HCT116 (cell line): ENCODE results near the gene SRP9. TPM values are rescaled to one million over a fixed set of nuclear protein-coding genes. Genes with fewer than 3 reads are reported as not detected.

Experiments used
- ATAC-seq: fragments of 200-7000 bp; cut with Tn5 transposase; 2 replicates; pipeline ENCODE4 v1.9.1; 2020; ENCODE audit warnings: mild to moderate bottlenecking, moderate library complexity
- BruUV-seq: library from RNA; stranded (reverse); fragments of 400-500 nt; replicated peaks from 2 replicates; lab custom pipeline; 2021; lab: Mats Ljungman, UMichigan
- CTCF ChIA-PET: fragments of 300-600 bp; sonication (Branson Sonifier 250); formaldehyde crosslinking; loops from one replicate; lab custom pipeline; 2021; ENCODE audit warnings: antibody characterized with exemption; lab: Charles Lee
- POLR2A ChIA-PET: fragments of 300-600, 350-600 bp; sonication (Branson Sonifier 250); formaldehyde crosslinking; loops from one replicate; lab custom pipeline; 2021; ENCODE audit warnings: antibody characterized with exemption; lab: Charles Lee
- RAD21 ChIA-PET, 2 experiments: fragments of 300-600 bp; sonication (Branson Sonifier 250); formaldehyde crosslinking; loops; one replicate each; lab custom pipeline; 2023; ENCODE audit warnings: low total read pairs in 2 of 2; ENCODE audit not compliant: uncharacterized antibody in 2 of 2, unreplicated experiment in 2 of 2, low non-redundant PET in 1 of 2; lab: Charles Lee
- DNase-seq: peaks from one replicate; pipeline ENCODE4 v3.0.0-alpha.2; 2010; ENCODE audit warnings: low read depth, low spot score
- H2AFZ ChIP-seq: fragments of 200-600 bp; shearing (Covaris generic), sonication (generic); 2 replicates; pipeline ENCODE4 v1.6.1; 2017; ENCODE audit warnings: low read depth, mixed run types, mixed read lengths, antibody characterized with exemption, low read length; ENCODE audit not compliant: poor library complexity, severe bottlenecking
- H3K27ac ChIP-seq: 2 replicates; pipeline ENCODE4 v1.5.1; 2012; ENCODE audit warnings: low read depth, low read length
- H3K27me3 ChIP-seq: fragments of 200-600 bp; sonication (generic); 2 replicates; pipeline ENCODE4 v1.6.1; 2016; ENCODE audit warnings: mixed run types, low read length, mixed read lengths; ENCODE audit not compliant: insufficient read depth
- H3K36me3 ChIP-seq, 2 experiments: fragments of 200-500 bp in 1 of 2; fragments of 200-600 bp in 1 of 2; sonication (Bioruptor generic) in 1 of 2; sonication (generic) in 1 of 2; 2 replicates each; pipeline versions ENCODE4 v1.5.1 to v1.6.1; 2014 to 2016; ENCODE audit warnings: low read length in 2 of 2, inconsistent platforms in 1 of 2, mixed read lengths in 1 of 2, mixed run types in 1 of 2; ENCODE audit not compliant: insufficient read depth in 2 of 2, control insufficient read depth in 1 of 2
- H3K4me1 ChIP-seq, 2 experiments: fragments of 200-600 bp in 1 of 2; sonication (generic) in 1 of 2; 2 replicates each; pipeline versions ENCODE4 v1.5.1 to v1.6.1; 2012 to 2017; ENCODE audit warnings: low read length in 2 of 2, inconsistent platforms in 1 of 2, mild to moderate bottlenecking in 1 of 2, mixed read lengths in 1 of 2, mixed run types in 1 of 2, moderate library complexity in 1 of 2; ENCODE audit not compliant: insufficient read depth in 2 of 2, control insufficient read depth in 1 of 2
- H3K4me2 ChIP-seq: fragments of 200-600 bp; sonication (generic); 2 replicates; pipeline ENCODE4 v1.6.1; 2017; ENCODE audit warnings: mixed run types, low read length, mixed read lengths
- H3K4me3 ChIP-seq, 2 experiments: fragments of 200-600 bp in 1 of 2; sonication (generic) in 1 of 2; replicated peaks in 1 of 2; 2 replicates each; pipeline ENCODE4 v1.5.1; 2011 to 2016; ENCODE audit warnings: low read length in 2 of 2, control low read depth in 1 of 2, low read depth in 1 of 2, mild to moderate bottlenecking in 1 of 2, mixed read lengths in 1 of 2, mixed run types in 1 of 2
- H3K79me2 ChIP-seq: fragments of 200-600 bp; sonication (generic); 2 replicates; pipeline ENCODE4 v1.6.1; 2017; ENCODE audit warnings: mild to moderate bottlenecking, mixed run types, low read length, moderate library complexity, mixed read lengths; ENCODE audit not compliant: insufficient read depth
- H3K9ac ChIP-seq: fragments of 200-600 bp; sonication (generic); 2 replicates; pipeline ENCODE4 v1.6.1; 2016; ENCODE audit warnings: low read length, mixed read lengths
- H3K9me2 ChIP-seq: fragments of 200-600 bp; sonication (generic), shearing (Covaris generic); 2 replicates; pipeline ENCODE4 v1.6.1; 2017; ENCODE audit warnings: mixed run types, mild to moderate bottlenecking, moderate library complexity; ENCODE audit not compliant: insufficient read depth
- H3K9me3 ChIP-seq, 2 experiments: fragments of 200-500 bp in 1 of 2; fragments of 200-600 bp in 1 of 2; sonication (Bioruptor generic) in 1 of 2; sonication (generic) in 1 of 2; 2 replicates each; pipeline ENCODE4 v1.6.1; 2014 to 2017; ENCODE audit warnings: low read length in 2 of 2, mixed read lengths in 2 of 2, inconsistent platforms in 1 of 2, low read depth in 1 of 2, mild to moderate bottlenecking in 1 of 2, mixed run types in 1 of 2, moderate library complexity in 1 of 2; ENCODE audit not compliant: control insufficient read depth in 1 of 2, insufficient read depth in 1 of 2
- H4K20me1 ChIP-seq: fragments of 200-600 bp; sonication (generic), shearing (Covaris generic); 2 replicates; pipeline ENCODE4 v1.6.1; 2017; ENCODE audit warnings: mixed run types, mild to moderate bottlenecking, moderate library complexity; ENCODE audit not compliant: insufficient read depth
- ATF3 ChIP-seq: IDR thresholded peaks from 2 replicates; pipeline ENCODE4 v1.6.1; 2012
- CBX3 ChIP-seq: IDR thresholded peaks from 2 replicates; pipeline ENCODE4 v1.6.1; 2012; ENCODE audit warnings: low read depth
- CEBPB ChIP-seq: IDR thresholded peaks from 2 replicates; pipeline ENCODE4 v1.6.1; 2012; ENCODE audit warnings: low read depth
- CTCF ChIP-seq, 3 experiments: fragments of 200-600 bp in 1 of 3; sonication (generic) in 1 of 3; IDR thresholded peaks in 2 of 3; conservative IDR thresholded peaks in 1 of 3; 2 replicates each; pipeline ENCODE4 v1.5.1; 2012 to 2017; ENCODE audit warnings: low read depth in 2 of 3, low read length in 2 of 3, antibody characterized with exemption in 1 of 3, borderline replicate concordance in 1 of 3, control low read depth in 1 of 3, mild to moderate bottlenecking in 1 of 3, mixed read lengths in 1 of 3, mixed run types in 1 of 3, moderate library complexity in 1 of 3; ENCODE audit not compliant: insufficient read depth in 1 of 3
- ELF1 ChIP-seq: IDR thresholded peaks from 2 replicates; pipeline ENCODE4 v1.6.1; 2012; ENCODE audit warnings: low read depth, borderline replicate concordance
- EZH2 ChIP-seq: fragments of 200-600 bp; sonication (generic); IDR thresholded peaks from 2 replicates; pipeline ENCODE4 v1.6.1; 2017; ENCODE audit warnings: antibody characterized with exemption, mixed run types
- EZH2phosphoT487 ChIP-seq: fragments of 200-600 bp; IDR thresholded peaks from 2 replicates; pipeline ENCODE4 v1.6.1; 2018; ENCODE audit warnings: antibody characterized with exemption, borderline replicate concordance
- FOSL1 ChIP-seq: IDR thresholded peaks from 2 replicates; pipeline ENCODE4 v1.6.1; 2012; ENCODE audit warnings: low read depth
- JUND ChIP-seq: IDR thresholded peaks from 2 replicates; pipeline ENCODE4 v1.6.1; 2012
- POLR2AphosphoS5 ChIP-seq: IDR thresholded peaks from 2 replicates; pipeline ENCODE4 v1.6.1; 2011; ENCODE audit warnings: mild to moderate bottlenecking, low read depth, low read length, moderate library complexity
- RAD21 ChIP-seq: IDR thresholded peaks from 2 replicates; pipeline ENCODE4 v1.6.1; 2012; ENCODE audit warnings: low read depth, mild to moderate bottlenecking
- REST ChIP-seq: IDR thresholded peaks from 2 replicates; pipeline ENCODE4 v1.6.1; 2012; ENCODE audit warnings: low read depth
- SIN3A ChIP-seq: IDR thresholded peaks from 2 replicates; pipeline ENCODE4 v1.6.1; 2012; ENCODE audit warnings: low read depth
- SP1 ChIP-seq: IDR thresholded peaks from 2 replicates; pipeline ENCODE4 v1.6.1; 2012; ENCODE audit warnings: low read depth
- SRF ChIP-seq: IDR thresholded peaks from 2 replicates; pipeline ENCODE4 v1.6.1; 2012; ENCODE audit warnings: low read depth
- YY1 ChIP-seq: IDR thresholded peaks from 2 replicates; pipeline ENCODE4 v1.6.1; 2011; ENCODE audit warnings: low read length, low read depth, moderate library complexity, mild to moderate bottlenecking; ENCODE audit not compliant: insufficient replicate concordance; ENCODE audit errors: extremely low read depth
- ZBTB33 ChIP-seq: IDR thresholded peaks from 2 replicates; pipeline ENCODE4 v1.6.1; 2011; ENCODE audit warnings: mild to moderate bottlenecking, low read length, moderate library complexity; ENCODE audit not compliant: insufficient replicate concordance; ENCODE audit errors: extremely low read depth
- ZFX ChIP-seq: fragments of 450-650 bp; IDR thresholded peaks from 2 replicates; pipeline ENCODE4 v1.6.1; 2017
- ZNF274 ChIP-seq: fragments of 200-500 bp; sonication (Bioruptor generic); IDR thresholded peaks from 2 replicates; pipeline ENCODE4 v1.6.1; 2014; ENCODE audit warnings: mild to moderate bottlenecking, low read depth, low read length, inconsistent platforms
- intact Hi-C: fragments of 100-400 bp; cut with micrococcal nuclease; formaldehyde crosslinking; loops from 2 replicates; pipeline ENCODE4 v1.10.0; 2022
- total RNA-seq: library from RNA; stranded (reverse); gene quantifications from one replicate; pipeline ENCODE4 v1.2.1, GENCODE V29; 2021; ENCODE audit not compliant: unreplicated experiment
- TF ChIP-seq, protein P1 (sequence below): IDR thresholded peaks from 2 replicates; pipeline ENCODE4 v1.6.1; 2012

SRP9 gene
- total RNA-seq, 1 experiment from 2014 or later = 220 TPM

DNA sequence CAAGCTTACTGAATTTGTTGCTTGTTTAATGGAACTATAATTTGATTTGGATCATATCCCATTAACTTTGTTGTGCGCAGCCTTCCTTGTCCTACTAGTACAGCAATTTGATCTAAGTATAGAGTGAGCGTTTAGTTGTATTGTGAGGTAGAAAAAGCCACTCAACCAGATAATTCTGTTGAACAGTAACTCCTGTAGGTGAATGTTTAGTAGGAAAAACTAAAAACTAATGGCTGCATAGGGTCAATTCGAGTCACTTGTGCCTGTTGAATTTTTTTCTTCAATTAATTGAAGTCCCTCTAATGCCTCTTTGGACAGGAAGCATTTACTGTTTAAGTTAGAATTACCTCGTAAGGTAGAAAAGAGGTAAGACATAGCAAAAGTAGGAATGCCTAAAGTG, 17.3 kb downstream of the SRP9 start:
- peaks cover 10% of the 10 kb centered on the region for H3K79me2 ChIP-seq
- CTCF ChIA-PET = no interaction called here
- H4K20me1 ChIP-seq = no peaks in the 10 kb centered on the region
- H3K36me3 ChIP-seq = peaks cover 5 to 7% of the 10 kb centered on the region in 2 experiments
- H3K9ac ChIP-seq = no peak overlapping the region
- H3K4me2 ChIP-seq = no peak overlapping the region
- TF ChIP-seq ELF1 = no peak
- no peak for TF ChIP-seq SIN3A
- TF ChIP-seq FOSL1 = no peak
- no peak for TF ChIP-seq POLR2AphosphoS5
- no peak for TF ChIP-seq JUND
- TF ChIP-seq SRF = no peak
- TF ChIP-seq REST = no peak
- no peak for TF ChIP-seq ZNF274
- no peak for TF ChIP-seq ZBTB33
- TF ChIP-seq SP1 = no peak
- TF ChIP-seq ATF3 = no peak
- TF ChIP-seq CBX3 = no peak
- TF ChIP-seq ZFX = no peak
- no peak for TF ChIP-seq YY1
- no peak for TF ChIP-seq CTCF (IDR thresholded peaks at IDR 0.05 in 2 of 3, conservative IDR thresholded peaks at IDR 0.05 in 1 of 3; ENCODE audit: borderline replicate concordance in 1 of 3, insufficient read depth in 1 of 3, low read depth in 2 of 3, low read length in 2 of 3)
- TF ChIP-seq EZH2 = no peak
- TF ChIP-seq EZH2phosphoT487 = no peak
- TF ChIP-seq RAD21 = no peak
- TF ChIP-seq CEBPB = no peak
- TF ChIP-seq, protein P1, sequence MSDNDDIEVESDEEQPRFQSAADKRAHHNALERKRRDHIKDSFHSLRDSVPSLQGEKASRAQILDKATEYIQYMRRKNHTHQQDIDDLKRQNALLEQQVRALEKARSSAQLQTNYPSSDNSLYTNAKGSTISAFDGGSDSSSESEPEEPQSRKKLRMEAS = no peak
- H3K9me3 ChIP-seq = no peaks in the 10 kb centered on the region
- no peak overlapping the region for H3K27ac ChIP-seq
- no peak overlapping the region for H2AFZ ChIP-seq
- POLR2A ChIA-PET = no interaction called here
- H3K4me1 ChIP-seq = no peaks in the 10 kb centered on the region
- RAD21 ChIA-PET = no interaction called here
- DNase-seq (no peak), ATAC-seq (no peak)
- BruUV-seq = no TSS peak
- no peaks in the 10 kb centered on the region for H3K9me2 ChIP-seq
- intact Hi-C loops = no loop called here
- H3K27me3 ChIP-seq = no peaks in the 10 kb centered on the region
- H3K4me3 ChIP-seq = no peak overlapping the region
